COLO668 (cell line): Measurements from ENCODE around the gene MIGA1.
"Not testable (repeated sequence)": the region's sequence is repeated elsewhere in the genome, so short reads cannot be mapped to it uniquely, and the experiment has no call there.

Experiments
- DNase-seq: peaks from one replicate; lab custom pipeline; 2025; ENCODE audit not compliant: unreplicated experiment; lab: John Stamatoyannopoulos, UW

MIGA1 gene

DNA sequence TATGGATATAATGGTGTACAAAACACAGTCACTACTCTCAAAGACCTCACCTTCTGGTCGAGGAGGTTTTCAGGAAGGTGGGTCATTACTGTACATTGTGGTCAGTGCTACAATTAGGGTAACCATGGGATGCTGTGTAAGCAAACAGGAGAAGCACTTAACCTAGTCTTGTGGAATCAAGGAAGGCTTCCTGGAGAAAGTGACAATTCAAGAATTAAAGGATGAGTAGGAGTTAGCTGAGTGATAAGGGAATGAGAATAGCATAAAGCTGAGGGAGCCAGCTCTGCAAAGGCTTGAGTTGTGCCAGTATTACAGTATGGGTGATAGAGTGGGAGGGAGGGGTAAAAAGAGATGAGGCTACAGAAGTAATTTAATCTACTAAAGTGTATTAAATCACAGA lies 126.2 kb downstream of the MIGA1 start:
- DNase-seq = no peak

DNA sequence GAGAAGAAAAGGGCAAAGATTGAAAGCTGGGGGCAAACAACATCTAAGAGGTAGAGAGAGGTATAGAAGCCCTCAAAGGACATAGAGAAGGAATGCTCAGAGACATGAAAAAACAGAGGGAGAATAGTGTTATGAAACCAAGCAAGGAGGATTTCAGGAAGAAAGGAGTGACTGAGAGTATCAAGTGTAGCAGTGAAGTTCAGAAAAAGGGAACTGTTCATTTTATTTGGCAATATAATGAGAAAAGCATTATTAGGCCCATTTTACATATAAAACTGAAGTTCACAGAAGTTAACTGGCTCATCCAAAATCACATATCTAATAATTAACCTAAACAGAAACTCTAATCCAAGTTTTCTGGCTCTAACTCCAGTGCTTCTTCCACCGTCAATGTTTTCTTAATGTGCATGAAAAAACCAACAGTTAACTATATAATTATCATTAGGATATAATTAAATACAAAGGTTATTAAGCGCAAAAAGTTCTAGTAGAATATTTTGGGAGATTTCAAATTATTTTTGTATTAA lies 126.6 kb downstream of the MIGA1 start:
- no peak for DNase-seq

GRCh38 chr1:77906624-77907023 lies 127.2 kb downstream of the MIGA1 start:
- no peak for DNase-seq

DNA sequence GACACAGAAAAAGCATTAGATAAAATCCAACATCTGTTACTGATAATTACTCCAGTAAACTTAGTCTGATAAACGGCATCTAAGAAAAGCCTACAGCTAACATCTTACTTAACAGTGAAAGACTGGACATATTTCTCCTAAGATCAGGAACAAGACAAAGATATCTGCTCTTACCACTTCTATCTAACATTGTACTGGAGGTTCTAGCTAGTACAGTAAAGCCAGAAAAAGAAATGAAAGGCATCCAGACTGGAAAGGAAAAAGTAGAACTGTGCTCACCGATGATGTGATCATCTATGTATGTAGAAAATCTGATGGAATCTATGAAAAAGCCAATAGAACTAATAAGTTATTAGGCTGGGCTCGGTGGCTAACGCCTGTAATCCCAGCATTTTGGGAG lies 130.7 kb downstream of the MIGA1 start:
- no peak for DNase-seq

- not testable (repeated sequence) for DNase-seq
Observed at GRCh38 chr1:77918918-77919317, 139.5 kb downstream of the MIGA1 start.

DNA sequence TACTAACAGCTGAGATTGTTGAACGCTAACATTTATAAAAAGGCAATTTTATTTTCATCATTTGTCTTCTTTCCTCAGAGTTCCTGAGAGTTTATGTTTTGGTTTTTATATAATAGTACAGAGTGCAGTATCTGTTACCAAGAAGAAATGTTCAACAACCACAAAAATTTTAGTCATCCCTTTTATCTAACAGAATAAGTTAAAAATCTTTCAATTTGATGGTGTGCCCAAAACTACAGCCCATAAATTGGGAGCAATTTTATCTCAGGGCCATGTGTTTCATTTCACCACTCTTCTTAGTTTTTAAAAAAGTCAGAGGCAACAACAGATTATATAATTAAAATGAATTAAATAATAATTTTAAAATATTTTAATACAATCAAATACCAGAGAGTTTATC lies 146.1 kb downstream of the MIGA1 start:
- DNase-seq = no peak

DNA sequence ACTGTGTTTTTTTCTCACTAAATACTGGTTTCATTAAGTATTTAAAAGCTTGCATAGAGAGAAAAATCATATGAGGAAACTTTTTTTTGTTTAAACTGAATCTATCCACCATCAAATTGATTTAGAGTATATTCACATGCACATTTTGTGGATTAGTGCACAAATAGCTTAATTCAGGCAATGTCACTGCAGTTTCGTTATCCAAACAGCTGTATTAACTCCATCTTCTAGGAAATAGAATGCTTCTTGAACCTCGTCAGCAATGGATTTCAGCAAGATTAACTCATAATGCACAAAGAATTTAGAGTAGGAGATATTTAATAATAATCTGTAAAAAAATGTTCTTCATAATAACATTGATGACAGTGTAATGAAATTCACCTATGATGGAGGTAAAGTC lies 146.5 kb downstream of the MIGA1 start:
- DNase-seq = no peak

- DNase-seq = no peak
Observed at GRCh38 chr1:77926561-77927357, 147.3 kb downstream of the MIGA1 start.

DNA sequence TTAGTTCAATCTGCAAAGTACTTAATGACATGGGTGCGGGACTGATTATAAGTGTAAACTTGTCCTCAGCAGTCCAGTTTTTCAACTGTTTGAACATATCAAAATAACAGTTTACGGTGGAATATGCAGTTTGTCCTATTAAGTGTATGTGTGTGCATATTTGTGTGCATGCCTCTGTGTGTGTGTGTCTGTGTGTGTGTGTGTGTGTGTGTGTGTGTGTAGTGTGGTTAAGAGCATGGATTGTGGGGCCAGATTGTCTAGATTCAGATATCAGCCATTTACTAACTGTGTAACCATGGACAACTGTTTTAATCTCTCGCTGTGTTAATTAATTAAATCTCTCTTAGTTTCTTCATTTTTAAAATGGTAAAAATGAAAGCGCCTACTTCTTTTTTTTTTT lies 148.0 kb downstream of the MIGA1 start:
- DNase-seq = no peak
